Measurements from ENCODE around the gene ANKRD1. TPM values are rescaled to one million over a fixed set of nuclear protein-coding genes. Genes with fewer than 3 reads are reported as not detected.

The ANKRD1 gene
- total and polyA plus RNA-seq, 2 of the 8 experiments (the other 6 are each of a cell fraction or from before 2014, with no cell fraction given), result 0.03 TPM; not detected in 1

DNA sequence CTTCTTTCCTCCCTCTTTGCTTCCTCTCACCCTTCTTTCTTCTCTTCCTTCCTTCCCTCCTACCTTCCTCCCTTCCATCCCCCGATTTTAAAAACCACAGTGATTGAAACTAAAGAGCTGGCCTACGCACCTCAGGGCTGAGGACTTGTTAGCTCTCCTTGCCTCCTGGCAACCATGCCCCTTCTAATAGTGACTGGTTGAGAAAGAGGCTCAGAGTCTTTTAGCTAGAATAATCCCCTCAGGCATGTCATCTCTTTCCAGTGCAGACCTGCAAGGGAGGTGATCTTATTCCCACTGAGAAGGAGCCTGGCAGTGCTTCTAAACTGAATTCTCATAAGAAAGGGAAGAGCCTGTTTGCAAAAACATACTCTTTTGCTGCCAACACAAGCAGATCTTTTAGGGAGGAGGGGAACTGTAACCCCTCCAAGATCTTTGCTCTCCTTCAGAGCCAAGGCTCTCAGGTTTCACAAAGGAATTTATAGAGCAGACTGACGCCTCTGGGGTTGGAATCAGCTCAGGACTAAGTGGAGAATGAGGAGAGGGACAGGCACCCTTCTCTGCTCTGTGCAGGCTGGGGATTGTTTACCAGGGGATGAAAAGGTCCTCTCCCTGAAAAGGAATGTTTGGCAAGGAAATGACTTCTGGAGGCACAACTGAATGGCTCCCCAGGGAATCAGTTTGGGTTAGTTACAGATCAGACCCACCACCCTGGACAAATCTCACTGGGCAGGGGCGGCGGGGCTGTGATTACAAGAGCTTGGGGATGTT lies 9.4 kb upstream of the ANKRD1 start:
- no peak overlapping the region for H3K23ac ChIP-seq (ENCODE audit: insufficient read length)
- no peak overlapping the region for H2BK120ac ChIP-seq (replicated peaks; ENCODE audit: low read depth, low read length)
- FAIRE-seq (no peak), DNase-seq (ENCODE audit: low read depth in 1 of 2, low spot score in 2 of 2) (no peak)
- no peak overlapping the region for H3K18ac ChIP-seq (ENCODE audit: extremely low read depth, low read length)
- H2BK5ac ChIP-seq (ENCODE audit: low read depth, low read length), result no peak overlapping the region
- no peak overlapping the region for H2AFZ ChIP-seq (ENCODE audit: low read length)
- CTCF ChIA-PET (ENCODE audit: partially characterized antibody), result interaction anchor here (0.7 to 1.7 kb wide), 8 partner anchors 9 to 321 kb away, joined by 3 to 4 read pairs (median 4); partner anchors contain the start of gene ANKRD1
- POLR2A ChIA-PET (ENCODE audit: partially characterized antibody), result interaction anchor here (1.1 to 1.6 kb wide), 3 partner anchors 9 to 17 kb away, joined by 3 to 4 read pairs (median 4); partner anchors contain the start of gene ANKRD1
- H3K4me2 ChIP-seq (ENCODE audit: insufficient read depth in 1 of 2, low read depth in 2 of 2, low read length in 2 of 2), result peak overlapping the region; percentile 46 to 61
- H3K27ac ChIP-seq (ENCODE audit: low read depth, low read length), result no peak overlapping the region
- H2BK12ac ChIP-seq (ENCODE audit: low read depth, low read length), result no peak overlapping the region; the same call in 1 of the 2 replicates
- no peaks in the 10 kb centered on the region for H3K79me2 ChIP-seq (ENCODE audit: control insufficient read depth in 1 of 2, insufficient read depth in 2 of 2, low read length in 2 of 2)
- H2BK15ac ChIP-seq (ENCODE audit: low read length), result no peak overlapping the region
- H2AK5ac ChIP-seq (ENCODE audit: low read depth, low read length), result no peak overlapping the region
- no peak overlapping the region for H3K14ac ChIP-seq (ENCODE audit: insufficient read length)
- H2BK20ac ChIP-seq (ENCODE audit: low read length), result no peak overlapping the region
- peaks cover 4 to 10% of the 10 kb centered on the region in 2 experiments for H4K20me1 ChIP-seq (replicated peaks in 1 of 2; ENCODE audit: control insufficient read depth in 1 of 2, insufficient read depth in 2 of 2, low read length in 2 of 2)
- H3K56ac ChIP-seq (replicated peaks; ENCODE audit: insufficient read length, low read depth, low read length), result no peak overlapping the region
- H4K5ac ChIP-seq (ENCODE audit: insufficient read length, low read depth, low read length), result no peak overlapping the region
- H4K91ac ChIP-seq (replicated peaks; ENCODE audit: insufficient read length, low read length), result no peak overlapping the region
- H3K4me1 ChIP-seq (replicated peaks in 1 of 4; ENCODE audit: control insufficient read depth in 3 of 4, insufficient read depth in 4 of 4, low read length in 3 of 4), result peaks cover 2 to 13% (median 10%) of the 10 kb centered on the region in 4 experiments; a peak in 5 of 7 replicates
- no peaks in the 10 kb centered on the region for H3K23me2 ChIP-seq (ENCODE audit: low read depth, low read length)
- no peaks in the 10 kb centered on the region for H3K79me1 ChIP-seq (ENCODE audit: low read depth, low read length)
- no peak overlapping the region for H4K8ac ChIP-seq (ENCODE audit: extremely low read depth, insufficient read depth, low read length)
- 23% methylated on average over 5 of the region's 5 CpGs; no CpG with 5 or more reads in 1 of the 2 experiments for WGBS, 2 experiments (ENCODE audit: extremely low coverage in 1 of 2, insufficient coverage in 1 of 2, insufficient read length in 1 of 2, insufficient replicate concordance in 2 of 2, low coverage in 1 of 2, low lambda C conversion rate in 2 of 2, missing lambda C conversion rate in 1 of 2)
- peaks cover 69 to 96% (median 92%) of the 10 kb centered on the region in 4 experiments for H3K27me3 ChIP-seq (replicated peaks in 1 of 4; ENCODE audit: control insufficient read depth in 3 of 4, extremely low read depth in 1 of 4, insufficient read depth in 3 of 4, low read length in 3 of 4)
- no peaks in the 10 kb centered on the region for H3K9me3 ChIP-seq (ENCODE audit: insufficient read depth in 2 of 2, low read depth in 1 of 2, low read length in 1 of 2)
- H3K4ac ChIP-seq (replicated peaks; ENCODE audit: insufficient read length, low read depth, low read length), result no peak overlapping the region
- H3K4me3 ChIP-seq (ENCODE audit: extremely low read depth in 1 of 4, insufficient read depth in 2 of 4, low read depth in 3 of 4, low read length in 4 of 4), result peak overlapping the region in 3 of 4 experiments; percentile 16 to 24 (median 24); a peak in 5 of 8 replicates
- no peaks in the 10 kb centered on the region; a peak in 2 of 8 replicates for H3K36me3 ChIP-seq (ENCODE audit: control insufficient read depth in 2 of 4, insufficient read depth in 4 of 4, low read length in 3 of 4)
- H3K9ac ChIP-seq (replicated peaks in 1 of 4; ENCODE audit: extremely low read depth in 1 of 4, low read depth in 3 of 4, low read length in 3 of 4), result no peak overlapping the region
- TF ChIP-seq CHD1 (IDR thresholded peaks at IDR 0.05; ENCODE audit: low read depth, low read length) (no peak), KDM5A (IDR thresholded peaks at IDR 0.05; ENCODE audit: low read length) (no peak), CEBPB (IDR thresholded peaks at IDR 0.05; ENCODE audit: low read depth, low read length) (no peak), TEAD4 (IDR thresholded peaks at IDR 0.05; ENCODE audit: low read depth, low read length) (no peak), RBBP5 (IDR thresholded peaks at IDR 0.05; ENCODE audit: borderline replicate concordance, low read depth, low read length) (0 out of 2 replicates have a peak, but pooled peaks have one; percentile 35), SRF (IDR thresholded peaks at IDR 0.05; ENCODE audit: low read depth, low read length) (no peak), TBP (IDR thresholded peaks at IDR 0.05; ENCODE audit: low read depth, low read length) (no peak)
- TF ChIP-seq, protein P1, sequence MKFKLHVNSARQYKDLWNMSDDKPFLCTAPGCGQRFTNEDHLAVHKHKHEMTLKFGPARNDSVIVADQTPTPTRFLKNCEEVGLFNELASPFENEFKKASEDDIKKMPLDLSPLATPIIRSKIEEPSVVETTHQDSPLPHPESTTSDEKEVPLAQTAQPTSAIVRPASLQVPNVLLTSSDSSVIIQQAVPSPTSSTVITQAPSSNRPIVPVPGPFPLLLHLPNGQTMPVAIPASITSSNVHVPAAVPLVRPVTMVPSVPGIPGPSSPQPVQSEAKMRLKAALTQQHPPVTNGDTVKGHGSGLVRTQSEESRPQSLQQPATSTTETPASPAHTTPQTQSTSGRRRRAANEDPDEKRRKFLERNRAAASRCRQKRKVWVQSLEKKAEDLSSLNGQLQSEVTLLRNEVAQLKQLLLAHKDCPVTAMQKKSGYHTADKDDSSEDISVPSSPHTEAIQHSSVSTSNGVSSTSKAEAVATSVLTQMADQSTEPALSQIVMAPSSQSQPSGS (IDR thresholded peaks at IDR 0.05; ENCODE audit: low read length), result no peak
